Spleen (tissue), 7 donors: ENCODE measurements around the gene RETREG2.
A peak's percentile ranks its signal among the peaks of the same experiment; 100 is the strongest.

ENCODE experiments used
- CTCF ChIP-seq, 11 experiments: fragments of 200-600 bp in 7 of 11; fragments of 450-650 bp in 4 of 11; sonication (generic) in 4 of 11; IDR thresholded peaks in 8 of 11; conservative IDR thresholded peaks in 3 of 11; 1 replicate in 7 of 11; 2 replicates in 4 of 11; pipeline versions ENCODE4 v1.4.0 to v1.8.0; 2016 to 2021; ENCODE audit warnings: antibody characterized with exemption in 11 of 11, inconsistent platforms in 4 of 11, mild to moderate bottlenecking in 1 of 11
- POLR2A ChIP-seq, 3 donors: fragments of 450-650 bp; IDR thresholded peaks; one replicate each; pipeline ENCODE4 v1.5.1; 2017; ENCODE audit warnings: antibody characterized with exemption in 3 of 3, mild to moderate bottlenecking in 1 of 3
- donor health status: DM: no; HTN: no; CAD: no; lungs with moderate emphysema.
- donor health status: DM: no; HTN: no; CAD: no.
- donor health status: DM: no; HTN: no; CAD: no.

- no peak for TF ChIP-seq POLR2A (IDR thresholded peaks at IDR 0.05)
- TF ChIP-seq CTCF (IDR thresholded peaks at IDR 0.05 in 8 of 11, conservative IDR thresholded peaks at IDR 0.05 in 3 of 11), result peak in 1 of 11 experiments; percentile 24
Observed at GRCh38 chr2:219178377-219179175, 501 bp downstream of the RETREG2 start.
